22Rv1 (cell line): ENCODE results near the gene INSM1.

ENCODE experiments used
- ZFX ChIP-seq: fragments of 450-650 bp; IDR thresholded peaks from 2 replicates; pipeline ENCODE4 v1.6.1; 2017; ENCODE audit warnings: antibody characterized with exemption, borderline replicate concordance
- TF ChIP-seq, protein P1 (sequence below): fragments of 450-650 bp; IDR thresholded peaks from 2 replicates; pipeline ENCODE4 v1.5.1; 2017; ENCODE audit warnings: mild to moderate bottlenecking

DNA sequence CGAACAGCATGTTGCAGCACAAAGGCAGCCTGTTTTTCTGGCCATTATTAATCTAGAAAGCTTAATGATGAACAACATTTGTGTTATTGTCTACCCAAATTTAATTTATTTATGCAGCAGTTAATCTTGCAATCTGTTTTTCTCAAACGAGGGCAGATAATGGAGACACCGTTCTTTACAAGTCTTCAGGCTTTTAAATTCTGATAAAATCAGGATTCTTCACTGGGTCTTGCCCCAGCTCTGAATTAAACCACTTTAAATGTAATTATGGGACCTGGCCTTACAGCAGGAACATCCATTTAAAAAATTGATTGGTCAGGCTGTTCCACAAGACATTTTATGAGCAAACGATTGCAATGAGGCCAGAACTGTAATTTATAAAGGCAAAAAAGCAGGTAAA is 26.5 kb upstream of the INSM1 start:
- TF ChIP-seq, protein P1, sequence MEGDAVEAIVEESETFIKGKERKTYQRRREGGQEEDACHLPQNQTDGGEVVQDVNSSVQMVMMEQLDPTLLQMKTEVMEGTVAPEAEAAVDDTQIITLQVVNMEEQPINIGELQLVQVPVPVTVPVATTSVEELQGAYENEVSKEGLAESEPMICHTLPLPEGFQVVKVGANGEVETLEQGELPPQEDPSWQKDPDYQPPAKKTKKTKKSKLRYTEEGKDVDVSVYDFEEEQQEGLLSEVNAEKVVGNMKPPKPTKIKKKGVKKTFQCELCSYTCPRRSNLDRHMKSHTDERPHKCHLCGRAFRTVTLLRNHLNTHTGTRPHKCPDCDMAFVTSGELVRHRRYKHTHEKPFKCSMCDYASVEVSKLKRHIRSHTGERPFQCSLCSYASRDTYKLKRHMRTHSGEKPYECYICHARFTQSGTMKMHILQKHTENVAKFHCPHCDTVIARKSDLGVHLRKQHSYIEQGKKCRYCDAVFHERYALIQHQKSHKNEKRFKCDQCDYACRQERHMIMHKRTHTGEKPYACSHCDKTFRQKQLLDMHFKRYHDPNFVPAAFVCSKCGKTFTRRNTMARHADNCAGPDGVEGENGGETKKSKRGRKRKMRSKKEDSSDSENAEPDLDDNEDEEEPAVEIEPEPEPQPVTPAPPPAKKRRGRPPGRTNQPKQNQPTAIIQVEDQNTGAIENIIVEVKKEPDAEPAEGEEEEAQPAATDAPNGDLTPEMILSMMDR: no peak
- no peak for TF ChIP-seq ZFX
